GM18511 (cell line): ENCODE measurements around the gene PLCG2.
"Not testable (repeated sequence)": the region's sequence is repeated elsewhere in the genome, so short reads cannot be mapped to it uniquely, and the experiment has no call there.

ENCODE experiments used
- ATAC-seq: cut with Tn5 transposase; IDR thresholded peaks from one replicate; pipeline ENCODE4 v1.9.1; 2021; ENCODE audit warnings: mild to moderate bottlenecking, moderate library complexity; ENCODE audit not compliant: unreplicated experiment

The PLCG2 gene

DNA sequence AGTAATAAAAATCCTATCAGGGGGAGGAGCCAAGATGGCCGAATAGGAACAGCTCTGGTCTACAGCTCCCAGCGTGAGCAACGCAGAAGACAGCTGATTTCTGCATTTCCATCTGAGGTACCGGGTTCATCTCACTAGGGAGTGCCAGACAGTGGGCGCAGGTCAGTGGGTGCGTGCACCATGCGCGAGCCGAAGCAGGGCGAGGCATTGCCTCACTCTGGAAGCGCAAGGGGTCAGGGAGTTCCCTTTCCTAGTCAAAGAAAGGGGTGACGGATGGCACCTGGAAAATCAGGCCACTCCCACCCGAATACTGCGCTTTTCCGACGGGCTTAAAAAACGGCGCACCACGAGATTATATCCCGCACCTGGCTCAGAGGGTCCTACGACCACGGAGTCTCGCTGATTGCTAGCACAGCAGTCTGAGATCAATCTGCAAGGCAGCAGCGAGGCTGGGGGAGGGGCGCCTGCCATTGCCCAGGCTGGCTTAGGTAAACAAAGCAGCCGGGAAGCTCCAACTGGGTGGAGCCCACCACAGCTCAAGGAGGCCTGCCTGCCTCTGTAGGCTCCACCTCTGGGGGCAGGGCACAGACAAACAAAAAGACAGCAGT, 198.3 kb downstream of the PLCG2 start:
- not testable (repeated sequence) for ATAC-seq

DNA sequence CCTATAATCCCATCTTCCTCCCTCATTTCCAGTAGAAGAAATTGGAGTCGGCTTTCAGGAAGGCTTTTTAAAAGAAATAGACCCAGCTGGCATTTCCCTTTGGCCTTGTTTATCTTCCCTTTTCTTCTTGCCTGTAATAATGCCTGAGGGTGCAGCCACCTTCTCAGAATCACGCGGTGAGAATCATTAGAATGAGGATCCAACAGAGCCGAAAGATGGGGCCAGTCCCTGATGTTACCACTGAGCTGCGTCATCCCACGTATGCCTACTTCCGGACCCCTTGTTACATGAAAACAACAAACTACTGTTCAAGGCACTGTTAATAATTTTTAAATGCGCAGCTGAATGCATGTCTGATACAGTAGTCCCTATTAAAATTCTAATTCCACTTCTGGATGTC, 208.0 kb downstream of the PLCG2 start:
- ATAC-seq, result no peak

DNA sequence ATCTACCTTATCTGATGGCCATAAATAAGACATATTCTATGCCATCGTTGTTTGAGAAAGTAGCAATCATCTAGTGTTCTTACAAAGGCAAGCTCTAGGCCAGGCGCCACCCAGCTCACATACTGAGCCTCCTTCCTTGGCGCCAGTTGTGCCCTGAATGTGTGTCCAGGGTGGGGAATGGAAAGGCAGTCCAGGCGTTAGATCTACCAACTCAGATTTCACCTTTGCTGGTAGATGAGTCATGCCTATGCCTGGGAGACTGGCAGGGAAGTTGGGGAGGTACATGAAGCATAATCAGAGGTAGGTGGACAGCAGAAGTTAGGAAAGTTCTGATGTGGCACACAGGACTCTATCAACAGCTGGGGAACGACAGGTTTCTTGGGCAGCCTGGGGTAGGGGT, 208.6 kb downstream of the PLCG2 start:
- ATAC-seq, result no peak

DNA sequence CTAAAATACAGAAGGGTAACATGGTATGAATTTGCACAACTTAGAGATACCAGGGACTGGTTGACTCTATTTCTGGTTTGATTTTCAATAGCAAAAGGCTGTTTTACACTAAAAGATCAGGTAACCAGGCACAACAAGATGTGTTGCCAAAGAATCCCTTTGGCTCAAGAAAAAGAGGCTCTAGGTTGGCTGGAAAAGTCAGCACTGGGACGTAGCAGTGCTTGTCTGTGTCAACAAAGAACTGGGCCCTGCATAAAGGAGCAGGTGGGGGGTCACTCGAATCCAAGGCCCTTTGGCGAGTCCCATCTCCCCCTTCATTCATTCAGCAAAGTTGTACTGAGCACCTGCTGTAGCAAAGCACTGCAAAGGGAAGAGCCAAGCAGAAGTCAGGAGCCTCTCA, 213.8 kb downstream of the PLCG2 start:
- ATAC-seq, result no peak

DNA sequence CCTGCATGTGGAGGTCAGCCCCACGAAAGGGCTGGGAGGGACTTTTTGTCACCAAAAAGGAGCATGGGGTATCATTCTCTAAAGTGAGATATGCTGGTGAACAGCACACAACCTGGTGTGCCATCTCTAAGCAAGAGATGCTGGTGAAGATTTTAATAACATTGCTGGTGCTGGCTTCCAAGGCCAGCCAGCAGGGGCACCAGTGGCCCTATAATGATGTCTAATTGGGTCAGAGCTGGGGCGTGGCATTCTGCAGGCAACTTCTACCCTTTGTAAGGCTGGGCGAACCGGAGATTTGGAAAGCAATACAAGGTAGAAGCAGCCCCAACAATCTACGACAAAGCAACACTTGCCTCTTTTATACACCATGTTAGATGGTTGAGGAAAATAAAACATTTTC, 215.4 kb downstream of the PLCG2 start:
- ATAC-seq, result no peak

DNA sequence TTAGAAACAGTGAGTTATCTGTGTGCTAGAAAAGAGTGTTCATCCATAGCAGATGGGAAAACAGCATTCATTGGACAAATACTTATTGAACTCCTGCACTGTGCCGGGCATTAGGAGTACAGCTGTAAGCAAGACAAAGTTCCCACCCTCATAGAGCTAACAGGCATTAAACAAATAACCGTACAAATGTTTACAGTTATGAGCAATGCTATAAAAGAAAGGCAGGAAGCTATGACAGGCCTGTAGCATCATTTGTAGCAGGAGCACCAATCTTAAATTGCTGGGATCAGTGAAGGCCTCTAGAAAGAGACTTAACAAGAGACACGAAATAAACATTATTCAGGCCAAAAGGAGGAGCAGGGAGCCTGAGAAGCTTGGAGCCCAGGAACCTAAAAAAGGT, 216.6 kb downstream of the PLCG2 start:
- no peak for ATAC-seq

DNA sequence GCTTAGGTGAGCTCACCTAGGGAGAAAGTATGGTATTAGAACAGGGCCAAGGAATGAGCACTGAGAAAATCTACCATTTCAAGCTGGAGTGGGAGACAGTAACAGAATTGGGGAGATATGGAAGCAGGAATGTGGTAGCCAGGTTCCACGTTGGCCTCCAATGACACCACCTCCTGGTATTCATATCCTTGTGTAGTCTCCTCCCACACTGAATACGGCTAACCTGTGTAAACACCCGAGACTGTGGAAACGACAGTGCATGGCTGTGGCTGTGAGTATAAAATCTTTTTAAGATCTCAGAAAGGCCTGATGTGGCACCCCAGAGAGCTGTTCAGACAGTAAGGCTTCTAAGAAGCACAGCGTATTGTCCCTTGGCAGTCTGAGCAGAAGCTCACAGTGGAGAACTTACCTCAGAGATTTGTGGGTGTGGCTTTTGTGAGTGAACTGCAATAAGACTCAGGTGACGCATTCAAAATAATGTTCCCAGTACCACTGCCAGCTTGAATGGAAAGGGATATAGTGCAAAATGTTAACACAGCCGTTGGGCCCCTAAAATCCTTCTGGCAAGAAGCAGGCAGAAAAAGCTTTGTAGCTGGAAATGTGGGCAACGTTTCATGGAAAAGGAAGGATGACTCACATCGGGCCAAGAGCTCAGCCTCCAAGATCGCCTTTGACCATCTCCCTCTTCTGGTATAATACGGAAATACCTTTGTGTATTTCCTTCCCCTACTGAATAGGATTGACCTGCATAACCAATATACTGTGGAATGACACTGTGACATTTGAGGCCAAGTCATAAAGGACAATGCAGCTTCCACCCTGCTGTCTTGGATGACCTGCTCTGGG, 217.8 kb downstream of the PLCG2 start:
- no peak for ATAC-seq

DNA sequence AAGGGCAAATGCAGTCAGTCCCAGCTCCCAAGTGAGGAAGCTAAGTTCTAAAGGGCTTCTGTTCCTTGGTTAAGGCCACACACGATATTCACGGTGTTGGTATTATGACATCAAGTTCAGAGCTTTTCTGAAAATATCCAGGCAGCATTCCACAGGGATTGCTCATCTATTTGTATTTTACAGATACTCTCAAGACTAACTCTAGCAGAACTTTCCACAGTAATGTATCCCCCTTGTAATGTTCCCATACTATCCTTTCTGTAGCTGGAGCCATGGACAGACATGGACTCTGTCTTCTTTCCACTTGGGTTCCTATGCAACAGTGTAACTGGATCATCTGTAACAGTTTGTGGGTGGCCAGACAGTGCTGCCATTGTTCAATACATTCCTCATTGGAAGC, 218.6 kb downstream of the PLCG2 start:
- ATAC-seq, result no peak

DNA sequence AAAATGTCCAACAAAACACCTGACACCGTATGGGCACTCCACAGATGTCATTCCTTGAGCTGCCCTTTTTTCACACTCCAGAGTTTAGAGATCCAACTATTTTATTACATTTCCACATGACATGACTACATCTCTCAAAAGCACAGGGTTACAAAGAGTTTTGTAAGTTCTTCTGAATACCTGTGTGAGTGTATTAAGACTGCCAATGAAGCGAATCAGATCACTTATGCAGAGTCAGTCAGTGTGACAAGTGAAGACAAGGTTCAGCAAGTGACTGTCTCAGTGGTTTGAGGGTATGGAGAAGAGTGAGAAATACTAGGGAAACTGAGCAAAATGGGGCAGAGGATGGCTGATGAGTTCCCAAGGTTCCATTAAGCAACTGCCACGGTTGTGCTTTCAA, 223.7 kb downstream of the PLCG2 start:
- no peak for ATAC-seq

DNA sequence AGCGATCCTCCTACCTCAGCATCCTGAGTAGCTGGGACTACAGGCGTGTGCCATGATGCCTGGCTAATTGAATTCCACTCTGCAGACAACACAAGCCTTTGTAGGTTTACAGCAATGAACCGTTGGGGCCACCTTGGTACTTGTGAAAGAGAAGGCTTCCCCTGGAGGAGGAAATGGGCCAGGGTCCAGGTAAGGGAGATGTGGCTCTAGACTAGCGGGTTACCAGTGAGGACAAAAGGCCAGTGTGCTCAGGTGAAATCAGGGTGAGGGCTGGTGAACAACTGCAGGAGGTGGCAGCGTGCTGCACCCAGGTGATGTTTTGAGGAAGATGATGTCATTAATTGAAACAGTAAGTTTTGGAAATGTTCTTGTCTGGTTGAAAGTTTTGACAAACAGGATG, 225.5 kb downstream of the PLCG2 start:
- no peak for ATAC-seq

DNA sequence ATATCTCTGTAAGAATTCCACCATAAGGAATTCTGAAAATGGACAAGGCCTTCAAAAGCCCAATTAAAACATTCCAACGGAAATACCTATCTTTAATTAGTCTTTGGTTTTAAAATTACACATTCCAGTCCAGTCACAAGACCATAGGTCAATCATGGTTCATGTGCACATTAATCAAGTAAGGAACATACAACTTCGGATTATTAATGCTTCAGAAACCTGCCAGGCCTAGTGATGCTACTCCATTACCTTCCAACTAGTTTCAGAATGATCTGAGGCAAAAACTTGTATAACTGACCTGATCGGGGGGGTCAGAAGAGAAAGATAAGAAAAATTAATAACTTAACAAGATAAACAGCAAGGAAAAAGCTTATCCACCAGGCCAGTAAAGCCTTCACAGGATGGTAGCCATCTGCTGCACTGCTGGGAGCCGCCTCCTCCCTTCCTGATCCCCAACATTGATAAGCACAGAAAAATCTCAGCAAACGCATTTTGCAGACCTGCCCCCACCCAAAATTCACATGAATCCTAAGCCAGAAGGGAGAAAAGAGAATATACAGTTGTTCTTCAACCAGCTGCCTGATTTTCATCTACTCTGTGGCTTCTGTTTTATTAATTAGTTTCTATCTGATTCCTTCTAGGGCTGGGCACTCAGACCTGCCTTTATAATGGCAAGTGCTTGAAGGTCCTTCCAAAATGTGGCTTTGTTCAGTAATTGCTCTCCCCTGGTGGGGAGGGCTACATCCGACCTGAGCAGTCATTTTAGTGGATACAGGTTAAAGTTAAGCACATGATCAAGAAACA, 226.1 kb downstream of the PLCG2 start:
- ATAC-seq, result no peak

DNA sequence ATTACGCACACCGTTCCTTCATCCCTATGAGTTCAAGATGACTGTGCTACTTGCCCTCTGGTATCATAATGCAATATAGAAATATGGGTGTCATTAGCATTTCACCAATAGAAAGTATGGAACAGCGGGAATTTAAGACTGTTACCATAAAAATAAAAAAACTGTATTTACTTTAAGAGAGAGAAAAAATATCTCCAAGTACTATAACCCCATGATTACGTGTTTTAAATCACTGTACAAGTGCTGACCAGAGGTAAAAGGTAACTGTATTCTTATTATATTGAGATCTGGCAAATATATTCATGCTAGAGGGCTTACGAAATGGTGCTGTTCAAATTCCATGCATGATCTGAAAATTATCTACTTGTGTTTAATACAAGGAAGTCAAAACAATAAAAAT, 226.9 kb downstream of the PLCG2 start:
- no peak for ATAC-seq

DNA sequence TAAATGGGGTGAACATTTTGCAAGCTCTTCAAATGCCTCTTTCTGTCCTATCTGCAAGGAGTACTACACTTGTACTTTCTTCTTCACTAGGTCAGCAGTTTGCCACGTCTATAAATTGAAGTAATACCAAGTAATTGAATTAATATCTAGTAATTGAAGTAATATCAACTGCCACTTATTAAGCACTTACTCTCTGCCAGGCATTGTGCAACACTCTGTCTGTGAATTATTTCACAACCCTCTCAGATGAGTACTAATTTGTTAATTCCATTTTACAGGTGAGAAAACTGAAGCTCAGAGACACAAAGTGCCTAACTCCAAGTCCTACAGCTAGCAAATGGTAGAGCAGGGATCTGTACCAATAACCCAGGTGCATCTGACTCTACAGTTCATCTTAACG, 228.1 kb downstream of the PLCG2 start:
- ATAC-seq, result no peak

DNA sequence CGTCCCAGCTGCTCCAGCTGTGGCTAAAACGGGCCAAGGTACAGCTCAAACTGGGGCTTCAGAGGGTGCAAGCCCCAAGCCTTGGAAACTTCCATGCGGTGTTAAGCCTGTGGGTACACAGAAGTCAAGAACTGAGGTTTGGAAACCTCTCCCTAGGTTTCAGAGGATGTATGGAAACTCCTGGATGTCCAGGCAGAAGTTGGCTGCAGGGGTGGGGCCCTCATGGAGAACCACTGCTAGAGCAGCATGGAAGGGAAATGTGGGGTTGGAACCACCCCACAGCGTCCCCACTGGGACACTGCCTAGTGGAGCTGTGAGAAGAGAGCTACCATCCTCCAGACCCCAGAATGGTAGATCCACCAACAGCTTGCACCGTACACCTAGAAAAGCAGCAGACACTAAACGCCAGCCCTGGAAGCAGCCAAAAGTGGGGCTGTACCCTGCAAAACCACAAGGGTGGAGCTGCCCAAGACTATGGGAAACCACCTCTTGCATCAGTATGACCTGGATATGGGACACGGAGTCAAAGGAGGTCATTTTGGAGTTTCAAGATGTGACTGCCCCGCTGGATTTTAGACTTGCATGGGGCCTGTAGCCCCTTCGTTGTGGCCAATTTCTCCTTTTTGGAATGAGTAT, 230.0 kb downstream of the PLCG2 start:
- no peak for ATAC-seq

DNA sequence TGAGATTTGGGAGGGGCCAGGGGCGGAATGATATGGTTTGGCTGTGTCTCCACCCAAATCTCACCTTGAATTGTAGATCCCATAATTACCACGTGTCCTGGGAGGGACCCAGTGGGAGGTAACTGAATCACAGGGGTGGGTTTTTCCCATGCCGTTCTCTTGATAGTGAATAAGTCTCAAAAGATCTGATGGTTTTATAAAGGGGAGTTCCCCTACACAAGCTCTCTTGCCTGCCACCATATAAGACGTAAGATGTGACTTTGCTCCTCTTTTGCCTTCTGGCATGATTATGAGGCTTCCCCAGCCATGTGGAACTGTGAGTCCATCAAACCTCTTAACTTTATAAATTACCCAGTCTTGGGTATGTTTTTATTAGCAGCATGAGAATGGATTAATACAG, 230.7 kb downstream of the PLCG2 start:
- not testable (repeated sequence) for ATAC-seq

DNA sequence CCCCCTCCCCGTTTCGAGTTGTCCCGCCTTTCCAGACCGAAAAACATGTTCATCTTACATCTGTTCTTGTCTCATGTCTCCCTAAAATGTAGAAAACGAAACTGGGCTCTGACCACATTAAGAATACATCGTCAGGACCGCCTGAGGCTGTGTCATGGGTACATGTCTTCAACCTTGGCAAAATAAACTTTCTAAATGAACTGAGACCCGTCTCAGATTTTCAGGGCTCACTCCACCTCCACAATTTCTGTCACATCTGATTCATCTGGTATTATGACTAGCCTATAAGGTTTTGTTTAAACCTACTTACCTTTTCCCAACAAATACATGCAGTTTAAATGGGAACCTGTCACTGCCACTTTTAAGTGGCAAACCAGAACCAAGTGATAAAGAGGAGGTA, 231.6 kb downstream of the PLCG2 start:
- ATAC-seq, result no peak

DNA sequence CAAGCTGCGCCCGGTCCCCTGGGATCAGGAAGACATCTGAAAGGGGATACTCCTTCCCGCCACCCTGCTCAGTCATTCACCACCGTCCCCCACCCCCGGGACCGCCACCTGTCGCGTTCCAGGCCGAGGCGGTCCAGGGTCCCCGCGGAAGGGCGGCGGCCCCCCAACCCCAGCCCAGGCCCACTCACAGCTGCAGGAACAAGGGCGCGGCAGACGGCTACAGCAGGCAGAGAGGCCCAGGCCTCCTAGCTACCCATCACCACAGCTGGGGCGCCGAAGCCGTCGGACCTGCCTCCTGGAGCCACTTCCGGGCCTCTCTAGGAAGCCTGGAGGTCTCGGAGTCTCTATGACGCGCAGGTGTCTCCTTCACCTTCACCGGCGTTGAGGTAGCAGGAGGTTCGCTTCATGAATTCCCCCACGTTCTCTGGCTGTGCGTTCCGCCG, 232.1 kb downstream of the PLCG2 start, which contains the start of gene SDR42E1:
Gene SDR42E1, minus strand, starts transcription at position 272 of the 443 bp plus-strand sequence. CDS start 10,612 bp downstream, outside the sequence.
- ATAC-seq, result no peak
